ENCODE data around the gene HSPA4.

DNA sequence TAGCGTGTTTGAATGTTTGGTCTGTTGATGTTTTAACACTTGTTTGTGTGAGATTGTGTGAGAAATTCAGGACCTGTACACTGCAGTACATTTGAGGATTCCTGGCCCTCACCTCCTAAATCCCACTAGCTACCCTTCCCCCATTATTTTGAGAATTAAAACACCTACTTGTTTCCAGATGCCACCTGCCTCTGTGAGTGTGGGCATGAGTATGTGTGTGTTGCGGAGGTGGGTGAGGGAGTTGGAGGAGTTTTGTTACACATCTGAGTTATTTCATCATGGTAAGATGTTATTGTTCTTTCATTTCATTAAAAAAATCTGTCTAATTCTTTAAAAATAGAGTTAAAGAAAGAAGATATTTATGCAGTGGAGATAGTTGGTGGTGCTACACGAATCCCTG, 36.3 kb downstream of the HSPA4 start:
- TF ChIP-seq, protein P1, sequence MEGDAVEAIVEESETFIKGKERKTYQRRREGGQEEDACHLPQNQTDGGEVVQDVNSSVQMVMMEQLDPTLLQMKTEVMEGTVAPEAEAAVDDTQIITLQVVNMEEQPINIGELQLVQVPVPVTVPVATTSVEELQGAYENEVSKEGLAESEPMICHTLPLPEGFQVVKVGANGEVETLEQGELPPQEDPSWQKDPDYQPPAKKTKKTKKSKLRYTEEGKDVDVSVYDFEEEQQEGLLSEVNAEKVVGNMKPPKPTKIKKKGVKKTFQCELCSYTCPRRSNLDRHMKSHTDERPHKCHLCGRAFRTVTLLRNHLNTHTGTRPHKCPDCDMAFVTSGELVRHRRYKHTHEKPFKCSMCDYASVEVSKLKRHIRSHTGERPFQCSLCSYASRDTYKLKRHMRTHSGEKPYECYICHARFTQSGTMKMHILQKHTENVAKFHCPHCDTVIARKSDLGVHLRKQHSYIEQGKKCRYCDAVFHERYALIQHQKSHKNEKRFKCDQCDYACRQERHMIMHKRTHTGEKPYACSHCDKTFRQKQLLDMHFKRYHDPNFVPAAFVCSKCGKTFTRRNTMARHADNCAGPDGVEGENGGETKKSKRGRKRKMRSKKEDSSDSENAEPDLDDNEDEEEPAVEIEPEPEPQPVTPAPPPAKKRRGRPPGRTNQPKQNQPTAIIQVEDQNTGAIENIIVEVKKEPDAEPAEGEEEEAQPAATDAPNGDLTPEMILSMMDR (IDR thresholded peaks at IDR 0.05) = no peak
- TF ChIP-seq POLR2AphosphoS5 (IDR thresholded peaks at IDR 0.05; ENCODE audit: insufficient read depth in 1 of 2, low read depth in 1 of 2) = no peak

Measured in vagina (tissue), 2 donors.